Uterus (tissue), 4 donors: Measurements from ENCODE around the gene ST6GALNAC3. TPM values are rescaled to one million over a fixed set of nuclear protein-coding genes. Genes with fewer than 3 reads are reported as not detected.

Experiments used
- DNase-seq, 2 donors: peaks; one replicate each; pipeline ENCODE4 v3.0.0-alpha.2; 2019 to 2020
- H3K27ac ChIP-seq, 2 donors: fragments of 200-600 bp; sonication (generic); 1 replicate in 1 of 2; 2 replicates in 1 of 2; pipeline ENCODE4 v1.5.1; 2016 to 2018
- H3K27me3 ChIP-seq, 2 donors: fragments of 200-600 bp; sonication (generic); one replicate each; pipeline ENCODE4 v1.5.1; 2018 to 2019; ENCODE audit warnings: control low read depth in 1 of 2
- H3K36me3 ChIP-seq, 2 donors: fragments of 200-600 bp; sonication (generic); one replicate each; pipeline ENCODE4 v1.5.1; 2019; ENCODE audit warnings: control low read depth in 1 of 2
- H3K4me1 ChIP-seq, 2 donors: fragments of 200-600 bp; sonication (generic); one replicate each; pipeline ENCODE4 v1.5.1; 2018 to 2019; ENCODE audit warnings: control low read depth in 1 of 2
- H3K4me3 ChIP-seq, 2 donors: fragments of 200-600 bp; sonication (generic); 1 replicate in 1 of 2; 2 replicates in 1 of 2; pipeline ENCODE4 v1.5.1; 2018 to 2019; ENCODE audit warnings: mild to moderate bottlenecking in 1 of 2
- H3K9me3 ChIP-seq, 2 donors: fragments of 200-600 bp; sonication (generic); one replicate each; pipeline ENCODE4 v1.5.1; 2019; ENCODE audit warnings: control low read depth in 1 of 2
- CTCF ChIP-seq, 4 experiments: fragments of 200-600 bp in 2 of 4; fragments of 450-650 bp in 2 of 4; sonication (generic) in 2 of 4; IDR thresholded peaks; one replicate each; pipeline ENCODE4 v1.5.1; 2016 to 2019; ENCODE audit warnings: antibody characterized with exemption in 4 of 4, mild to moderate bottlenecking in 2 of 4, moderate library complexity in 1 of 4
- POLR2A ChIP-seq, 2 donors: fragments of 450-650 bp; IDR thresholded peaks; one replicate each; pipeline ENCODE4 v1.6.1; 2016; ENCODE audit warnings: antibody characterized with exemption in 2 of 2, mild to moderate bottlenecking in 1 of 2, moderate library complexity in 1 of 2
- intact Hi-C: fragments of 100-400 bp; cut with DNase I; formaldehyde crosslinking; loops from one replicate; pipeline ENCODE4 v1.15.1; 2023; ENCODE audit warnings: low total_unique reads
- total RNA-seq, 4 donors: library from RNA; depleted of rRNA in 3 of 4; stranded (reverse); fragments of >200 nt in 3 of 4; gene quantifications; one replicate each; pipeline versions ENCODE4 v1.1.0 to v1.2.4, GENCODE V29; 2014 to 2023
- donor health status: DM: yes; HTN: yes; CAD: no.

The ST6GALNAC3 gene
- total RNA-seq, 4 donors from 2014 or later = 6.7 to 43.4 (median 21.1) TPM

- Histone ChIP-seq H3K4me1 (peaks cover 0 to 3% of the 10 kb centered on the region in 2 donors), H3K9me3 (no peaks in the 10 kb centered on the region), H3K27me3 (no peaks in the 10 kb centered on the region), H3K4me3 (no peak overlapping the region), H3K36me3 (no peaks in the 10 kb centered on the region), H3K27ac (no peak overlapping the region)
- DNase-seq = no peak
- no peak for TF ChIP-seq CTCF (IDR thresholded peaks at IDR 0.05)
- no peak for TF ChIP-seq POLR2A (IDR thresholded peaks at IDR 0.05)
- intact Hi-C loops = no loop called here
These were observed 537.4 kb downstream of the ST6GALNAC3 start for GRCh38 chr1:76611770-76612445.

- Histone ChIP-seq H3K9me3 (no peaks in the 10 kb centered on the region), H3K36me3 (no peaks in the 10 kb centered on the region), H3K4me1 (peaks cover 0 to 3% of the 10 kb centered on the region in 2 donors), H3K4me3 (no peak overlapping the region), H3K27ac (no peak overlapping the region), H3K27me3 (no peaks in the 10 kb centered on the region)
- intact Hi-C loops = no loop called here
- no peak for DNase-seq
- no peak for TF ChIP-seq POLR2A (IDR thresholded peaks at IDR 0.05)
- no peak for TF ChIP-seq CTCF (IDR thresholded peaks at IDR 0.05)
These were observed 539.3 kb downstream of the ST6GALNAC3 start for GRCh38 chr1:76613886-76614285.

GRCh38 chr1:76615253-76616035, 540.9 kb downstream of the ST6GALNAC3 start:
- Histone ChIP-seq H3K4me3 (no peak overlapping the region), H3K27me3 (no peaks in the 10 kb centered on the region), H3K9me3 (no peaks in the 10 kb centered on the region), H3K36me3 (no peaks in the 10 kb centered on the region), H3K4me1 (peaks cover 0 to 3% of the 10 kb centered on the region in 2 donors), H3K27ac (peak overlapping the region in 1 of 2 donors; percentile 8)
- DNase-seq = no peak
- intact Hi-C loops = no loop called here
- no peak for TF ChIP-seq CTCF (IDR thresholded peaks at IDR 0.05)
- TF ChIP-seq POLR2A (IDR thresholded peaks at IDR 0.05) = no peak

- Histone ChIP-seq H3K4me3 (no peak overlapping the region), H3K27me3 (no peaks in the 10 kb centered on the region), H3K27ac (no peak overlapping the region), H3K4me1 (peaks cover 0 to 3% of the 10 kb centered on the region in 2 donors), H3K9me3 (no peaks in the 10 kb centered on the region), H3K36me3 (no peaks in the 10 kb centered on the region)
- DNase-seq = no peak
- TF ChIP-seq CTCF (IDR thresholded peaks at IDR 0.05) (no peak), POLR2A (IDR thresholded peaks at IDR 0.05) (no peak)
- intact Hi-C loops = no loop called here
These were observed 545.8 kb downstream of the ST6GALNAC3 start for GRCh38 chr1:76620371-76620770.
